IPS DF 4.7 (cell line): ENCODE results near the gene CHD3.

Experiments
- DNase-seq: peaks from one replicate; pipeline ENCODE4 v3.0.0-alpha.2; 2013; ENCODE audit warnings: low spot score; ENCODE audit errors: extremely low read depth

The CHD3 gene

GRCh38 chr17:7888184-7888920 lies at the start of gene CHD3:
Gene CHD3, plus strand, starts transcription at chr17:7888789. Its CDS starts 212 bp downstream, at chr17:7889001.
- no peak for DNase-seq

GRCh38 chr17:7839190-7839875 lies 49.3 kb upstream of the CHD3 start:
- DNase-seq = no peak

- DNase-seq = no peak
Observed at GRCh38 chr17:7839876-7840261, 48.7 kb upstream of the CHD3 start.

GRCh38 chr17:7840441-7840840 lies 48.1 kb upstream of the CHD3 start:
- no peak for DNase-seq

GRCh38 chr17:7840875-7841274 lies 47.7 kb upstream of the CHD3 start:
- DNase-seq = no peak

GRCh38 chr17:7841396-7841914 lies 47.1 kb upstream of the CHD3 start:
- DNase-seq = no peak

- no peak for DNase-seq
Observed at GRCh38 chr17:7841915-7842379, 46.6 kb upstream of the CHD3 start.

- DNase-seq = no peak
Observed at GRCh38 chr17:7842380-7843256, 46.0 kb upstream of the CHD3 start.

GRCh38 chr17:7843257-7843535 lies 45.4 kb upstream of the CHD3 start:
- no peak for DNase-seq

GRCh38 chr17:7843536-7844291 lies 44.9 kb upstream of the CHD3 start:
- no peak for DNase-seq

- DNase-seq = no peak
Observed at GRCh38 chr17:7844292-7845154, 44.1 kb upstream of the CHD3 start.

- DNase-seq = no peak
Observed at GRCh38 chr17:7845359-7846062, 43.1 kb upstream of the CHD3 start.

GRCh38 chr17:7846063-7846735 lies 42.4 kb upstream of the CHD3 start:
- no peak for DNase-seq

GRCh38 chr17:7846765-7847661 lies 41.6 kb upstream of the CHD3 start:
- no peak for DNase-seq

GRCh38 chr17:7848131-7848579 lies 40.4 kb upstream of the CHD3 start:
- no peak for DNase-seq

GRCh38 chr17:7848739-7849129 lies 39.9 kb upstream of the CHD3 start:
- DNase-seq = no peak

GRCh38 chr17:7849130-7849750 lies 39.3 kb upstream of the CHD3 start:
- no peak for DNase-seq
